HG03575 (cell line): Measurements from ENCODE around the gene CENPT.
"Not testable (repeated sequence)": the region's sequence is repeated elsewhere in the genome, so short reads cannot be mapped to it uniquely, and the experiment has no call there.

Source experiments
- ATAC-seq: cut with Tn5 transposase; IDR thresholded peaks from one replicate; pipeline ENCODE4 v1.9.1; 2021; ENCODE audit not compliant: unreplicated experiment, insufficient number of reproducible peaks, low FRiP score; ENCODE audit errors: extremely low read depth

CENPT gene

DNA sequence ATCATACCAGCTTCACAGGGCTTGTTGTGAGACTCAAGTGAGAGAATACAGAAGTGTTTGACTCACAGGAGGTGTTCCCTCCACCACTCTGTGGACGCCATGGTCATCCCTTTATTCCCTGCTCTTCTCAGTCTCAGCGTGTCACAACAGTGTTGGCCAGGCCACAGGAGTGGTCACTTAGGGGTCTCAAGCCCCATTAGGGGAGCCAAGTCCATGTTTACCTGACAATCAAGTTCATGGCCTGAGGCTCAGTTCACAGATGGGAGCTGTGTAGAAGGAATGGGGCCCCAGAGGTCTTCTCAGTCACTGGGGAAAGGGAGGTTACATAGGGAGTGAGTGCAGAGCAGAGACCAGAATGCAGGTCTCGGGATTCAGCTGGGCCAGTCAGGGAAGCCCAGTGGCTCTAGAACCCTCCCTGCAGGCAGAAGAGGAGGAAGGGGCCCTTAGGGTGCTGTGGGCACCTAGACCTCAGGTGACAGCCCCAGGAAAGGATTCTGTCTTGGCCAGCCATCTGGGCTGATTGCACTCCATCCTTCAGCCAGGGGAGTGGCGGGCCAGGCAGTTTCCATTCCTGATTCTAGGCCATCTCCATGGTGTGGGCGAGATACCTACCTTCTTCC is 9.5 kb upstream of the CENPT start:
- ATAC-seq, result no peak

GRCh38 chr16:67855789-67856188 is 8.3 kb upstream of the CENPT start:
- no peak for ATAC-seq

- no peak for ATAC-seq
Observed at GRCh38 chr16:67853670-67854069, 6.2 kb upstream of the CENPT start.

- no peak for ATAC-seq
Observed at GRCh38 chr16:67848118-67848517, 625 bp upstream of the CENPT start.

- ATAC-seq, result peak; percentile 33
Observed at GRCh38 chr16:67846320-67847063, 1.0 kb downstream of the CENPT start, which contains the start of gene NUTF2. TSS of gene NUTF2 (plus strand) at chr16:67846933. CDS start at chr16:67865131, 18,198 bp downstream.

DNA sequence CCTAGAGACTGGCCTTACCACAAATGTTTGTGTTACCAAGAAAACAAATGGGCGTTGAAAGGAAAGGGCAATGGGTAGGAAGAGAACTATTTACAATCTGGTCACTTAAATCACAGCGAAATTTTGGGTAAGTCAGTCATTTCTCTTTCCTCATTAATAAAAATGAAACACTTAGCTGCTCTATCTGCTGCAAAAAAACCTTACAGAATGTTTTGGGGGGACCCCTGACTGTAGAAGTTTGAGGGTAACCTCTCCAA is 1.5 kb downstream of the CENPT start:
- no peak for ATAC-seq

- no peak for ATAC-seq
Observed at GRCh38 chr16:67845291-67846062, 2.0 kb downstream of the CENPT start.

DNA sequence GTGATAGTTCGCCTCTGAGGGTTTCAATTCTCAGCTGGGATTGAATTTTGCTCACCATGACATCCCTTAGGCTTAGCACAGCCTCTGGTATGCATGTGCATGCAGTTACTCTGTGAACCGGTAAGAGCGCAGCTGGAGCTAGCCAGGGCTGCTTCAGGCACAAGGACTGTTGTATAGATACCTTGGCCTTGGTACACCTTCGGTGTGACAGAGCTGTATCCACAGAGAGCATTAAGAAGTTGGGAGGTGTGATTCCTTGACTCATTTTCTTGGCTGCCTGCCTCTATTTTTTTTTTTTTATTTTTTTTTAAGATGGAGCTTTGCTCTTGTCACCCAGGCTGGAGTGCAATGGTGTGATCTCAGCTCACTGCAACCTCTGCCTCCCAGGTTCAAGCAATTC is 3.0 kb downstream of the CENPT start:
- ATAC-seq, result no peak

DNA sequence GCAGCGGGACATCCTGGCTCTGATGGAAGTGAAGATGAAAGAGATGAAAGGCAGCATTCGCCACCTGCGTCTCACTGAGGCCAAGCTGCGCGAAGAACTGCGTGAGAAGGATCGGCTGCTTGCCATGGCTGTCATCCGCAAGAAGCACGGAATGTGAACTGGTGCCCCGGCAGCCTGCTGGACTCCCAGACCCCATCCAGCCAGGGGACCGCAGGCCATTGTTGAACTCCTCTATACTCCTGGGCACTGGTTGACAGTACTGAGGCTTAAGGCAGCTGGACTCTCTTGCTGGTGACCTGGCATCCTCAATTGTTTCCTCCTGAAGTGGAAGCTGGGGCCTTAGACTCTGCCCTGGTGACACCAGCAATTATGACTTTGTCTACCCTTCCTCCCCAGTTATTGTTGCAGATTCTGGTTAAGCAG is 4.1 kb downstream of the CENPT start:
- no peak for ATAC-seq

DNA sequence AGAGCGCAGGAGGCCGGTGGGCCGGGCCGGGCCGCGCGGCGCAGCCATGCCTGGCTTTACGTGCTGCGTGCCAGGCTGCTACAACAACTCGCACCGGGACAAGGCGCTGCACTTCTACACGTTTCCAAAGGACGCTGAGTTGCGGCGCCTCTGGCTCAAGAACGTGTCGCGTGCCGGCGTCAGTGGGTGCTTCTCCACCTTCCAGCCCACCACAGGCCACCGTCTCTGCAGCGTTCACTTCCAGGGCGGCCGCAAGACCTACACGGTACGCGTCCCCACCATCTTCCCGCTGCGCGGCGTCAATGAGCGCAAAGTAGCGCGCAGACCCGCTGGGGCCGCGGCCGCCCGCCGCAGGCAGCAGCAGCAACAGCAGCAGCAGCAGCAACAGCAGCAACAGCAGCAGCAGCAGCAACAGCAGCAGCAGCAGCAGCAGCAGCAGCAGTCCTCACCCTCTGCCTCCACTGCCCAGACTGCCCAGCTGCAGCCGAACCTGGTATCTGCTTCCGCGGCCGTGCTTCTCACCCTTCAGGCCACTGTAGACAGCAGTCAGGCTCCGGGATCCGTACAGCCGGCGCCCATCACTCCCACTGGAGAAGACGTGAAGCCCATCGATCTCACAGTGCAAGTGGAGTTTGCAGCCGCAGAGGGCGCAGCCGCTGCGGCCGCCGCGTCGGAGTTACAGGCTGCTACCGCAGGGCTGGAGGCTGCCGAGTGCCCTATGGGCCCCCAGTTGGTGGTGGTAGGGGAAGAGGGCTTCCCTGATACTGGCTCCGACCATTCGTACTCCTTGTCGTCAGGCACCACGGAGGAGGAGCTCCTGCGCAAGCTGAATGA is 4.8 kb downstream of the CENPT start:
- ATAC-seq, result no peak

GRCh38 chr16:67841816-67842508 is 5.5 kb downstream of the CENPT start, which contains the start of gene THAP11:
TSS of gene THAP11 (plus strand) at chr16:67842320. CDS start at chr16:67842555, 235 bp downstream.
- no peak for ATAC-seq

DNA sequence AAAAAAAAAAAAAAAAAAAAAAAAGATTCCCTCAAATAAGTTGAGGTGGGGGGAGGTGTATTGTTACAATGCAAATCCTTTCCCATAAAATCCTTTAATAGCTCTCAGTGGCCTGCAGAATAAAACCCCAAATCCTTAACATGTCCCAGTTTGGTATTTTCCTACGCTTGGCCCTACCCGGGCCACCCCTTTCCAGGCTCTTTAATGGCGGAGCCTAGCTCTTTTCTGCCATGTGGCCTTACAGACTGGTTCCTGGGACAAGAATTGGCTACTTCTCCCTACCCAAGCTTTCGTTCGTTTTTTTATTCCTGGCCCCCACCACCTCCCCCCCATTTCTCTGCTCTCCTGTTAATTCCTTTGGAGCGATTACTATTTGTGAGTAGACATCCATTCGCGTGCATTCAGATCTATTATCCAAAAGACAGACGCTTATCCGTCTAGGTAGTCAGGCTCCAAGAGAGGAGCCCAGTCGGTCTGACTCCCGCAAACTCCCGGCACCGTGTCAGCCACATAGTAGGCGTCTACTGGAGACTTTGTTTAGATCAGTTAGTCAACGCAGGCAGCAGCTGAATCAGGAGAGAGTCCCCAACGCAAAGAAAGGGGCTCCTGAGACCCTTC is 6.2 kb downstream of the CENPT start:
- ATAC-seq, result no peak

DNA sequence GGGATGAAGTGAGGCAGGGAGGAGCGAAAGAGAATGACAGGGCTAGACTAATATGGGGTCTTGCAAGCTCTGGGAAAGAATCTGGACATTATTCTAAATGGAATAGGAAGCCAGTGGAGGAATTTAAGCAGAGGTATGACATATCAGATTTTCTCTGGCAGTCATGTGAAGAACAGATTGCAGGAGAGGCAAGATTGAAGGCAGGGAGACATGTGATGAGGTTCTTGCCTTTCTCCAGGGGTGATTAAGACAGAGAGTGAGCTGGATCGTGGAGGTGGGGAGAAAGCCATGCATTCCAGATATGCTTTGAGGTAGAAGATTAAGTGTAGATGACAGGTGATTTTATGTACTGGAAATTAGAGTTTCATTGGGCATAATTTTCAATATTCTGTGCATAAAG is 9.7 kb downstream of the CENPT start:
- ATAC-seq, result no peak

DNA sequence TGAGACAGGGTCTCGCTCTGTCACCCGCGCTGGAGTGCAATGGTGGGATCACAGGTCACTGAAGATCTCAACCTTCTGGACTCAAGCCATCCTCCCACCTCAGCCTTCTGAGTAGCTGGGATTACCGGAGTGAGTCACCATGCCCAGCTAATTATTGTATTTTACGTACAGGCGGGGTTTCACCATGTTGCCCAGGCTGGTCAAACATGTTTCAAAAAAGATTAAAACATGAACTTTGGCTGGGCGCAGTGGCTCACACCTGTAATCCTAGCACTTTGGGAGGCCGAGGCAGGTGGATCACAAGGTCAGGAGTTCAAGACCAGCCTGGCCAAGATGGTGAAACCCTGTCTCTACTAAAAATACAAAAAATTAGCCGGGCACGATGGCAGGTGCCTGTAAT is 10.3 kb downstream of the CENPT start:
- not testable (repeated sequence) for ATAC-seq

GRCh38 chr16:67834242-67834614 is 13.3 kb downstream of the CENPT start:
- no peak for ATAC-seq

GRCh38 chr16:67833415-67834241 is 13.9 kb downstream of the CENPT start:
- ATAC-seq, result peak; percentile 85

DNA sequence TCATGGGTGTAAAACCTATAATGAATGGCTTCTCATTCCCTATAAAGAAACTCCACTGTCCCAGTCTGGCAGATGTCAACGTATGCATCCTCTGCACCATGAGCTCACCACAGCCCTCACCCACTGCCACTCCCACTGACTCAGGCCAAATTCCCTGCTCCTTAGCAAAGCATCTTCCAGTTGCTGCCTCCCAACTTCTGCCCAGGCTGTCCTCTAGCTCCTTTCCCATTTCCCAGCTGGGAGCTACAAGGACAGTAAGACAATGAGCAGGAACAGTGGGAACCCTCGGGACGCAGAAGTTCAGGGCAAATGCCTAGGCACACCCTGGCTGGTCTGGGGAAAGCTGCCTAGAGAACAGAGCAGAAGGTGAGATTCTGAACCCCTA is 14.5 kb downstream of the CENPT start:
- ATAC-seq, result no peak

DNA sequence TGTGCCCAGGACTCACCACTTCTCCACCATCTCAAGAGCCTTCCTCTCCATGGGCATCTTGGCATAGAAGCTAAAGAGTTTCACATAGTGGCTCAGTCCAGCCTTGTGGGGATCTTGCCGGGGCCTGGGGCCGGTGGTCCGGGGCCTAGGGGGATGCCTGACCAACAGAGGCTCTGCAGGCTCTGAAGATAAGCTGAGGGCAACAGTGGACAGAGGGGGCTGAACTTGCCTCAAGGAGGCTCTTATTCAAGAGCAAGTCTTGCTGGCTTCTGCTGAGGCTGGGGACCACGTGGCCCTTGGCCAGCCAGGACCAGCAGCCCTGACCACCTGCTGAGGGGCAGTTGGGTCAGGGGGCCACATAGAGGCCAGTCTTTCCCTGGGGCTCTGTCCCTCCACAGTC is 18.8 kb downstream of the CENPT start:
- ATAC-seq, result no peak
